HG03439 (cell line): ENCODE data around the gene TFB1M.

Experiments used
- ATAC-seq: cut with Tn5 transposase; IDR thresholded peaks from one replicate; pipeline ENCODE4 v1.9.1; 2021; ENCODE audit warnings: mild to moderate bottlenecking, moderate library complexity; ENCODE audit not compliant: unreplicated experiment

TFB1M gene

GRCh38 chr6:155265843-155266535, 48.3 kb downstream of the TFB1M start:
- ATAC-seq = no peak

- ATAC-seq = no peak
Observed at GRCh38 chr6:155264693-155265320, 49.5 kb downstream of the TFB1M start.

GRCh38 chr6:155263373-155264063, 50.8 kb downstream of the TFB1M start, which contains the start of gene CLDN20:
CLDN20 (plus strand) TSS chr6:155264013; CDS start chr6:155275720, 11,707 bp downstream.
- no peak for ATAC-seq

GRCh38 chr6:155262655-155263054, 51.6 kb downstream of the TFB1M start:
- ATAC-seq = no peak

GRCh38 chr6:155261111-155261900, 53.0 kb downstream of the TFB1M start:
- peak; percentile 42 for ATAC-seq

- ATAC-seq = peak; percentile 55
Observed at GRCh38 chr6:155260686-155261085, 53.6 kb downstream of the TFB1M start.

GRCh38 chr6:155259897-155260296, 54.4 kb downstream of the TFB1M start:
- no peak for ATAC-seq

GRCh38 chr6:155259204-155259603, 55.1 kb downstream of the TFB1M start:
- ATAC-seq = no peak

- no peak for ATAC-seq
Observed at GRCh38 chr6:155257796-155258195, 56.5 kb downstream of the TFB1M start.

GRCh38 chr6:155256122-155256795, 58.0 kb downstream of the TFB1M start:
- ATAC-seq = no peak

- no peak for ATAC-seq
Observed at GRCh38 chr6:155254139-155254538, 60.1 kb downstream of the TFB1M start.

- no peak for ATAC-seq
Observed at GRCh38 chr6:155253337-155253736, 60.9 kb downstream of the TFB1M start.

- no peak for ATAC-seq
Observed at GRCh38 chr6:155252581-155252980, 61.7 kb downstream of the TFB1M start.

GRCh38 chr6:155250701-155251381, 63.4 kb downstream of the TFB1M start:
- no peak for ATAC-seq

GRCh38 chr6:155248008-155249001, 66.0 kb downstream of the TFB1M start:
- ATAC-seq = peak; percentile 87

GRCh38 chr6:155247618-155248007, 66.7 kb downstream of the TFB1M start:
- no peak for ATAC-seq

GRCh38 chr6:155246825-155247224, 67.5 kb downstream of the TFB1M start:
- ATAC-seq = no peak

- ATAC-seq = no peak
Observed at GRCh38 chr6:155245831-155246230, 68.5 kb downstream of the TFB1M start.

- no peak for ATAC-seq
Observed at GRCh38 chr6:155245193-155245592, 69.1 kb downstream of the TFB1M start.
